SKM-1 treated with dmso at 0.1 percent for 144 hours (cell line): Measurements from ENCODE around the gene GPC5.
"Not testable (repeated sequence)": the region's sequence is repeated elsewhere in the genome, so short reads cannot be mapped to it uniquely, and the experiment has no call there.

ENCODE experiments used
- DNase-seq: peaks from one replicate; lab custom pipeline; 2025; ENCODE audit not compliant: unreplicated experiment; lab: John Stamatoyannopoulos, UW

GPC5 gene

DNA sequence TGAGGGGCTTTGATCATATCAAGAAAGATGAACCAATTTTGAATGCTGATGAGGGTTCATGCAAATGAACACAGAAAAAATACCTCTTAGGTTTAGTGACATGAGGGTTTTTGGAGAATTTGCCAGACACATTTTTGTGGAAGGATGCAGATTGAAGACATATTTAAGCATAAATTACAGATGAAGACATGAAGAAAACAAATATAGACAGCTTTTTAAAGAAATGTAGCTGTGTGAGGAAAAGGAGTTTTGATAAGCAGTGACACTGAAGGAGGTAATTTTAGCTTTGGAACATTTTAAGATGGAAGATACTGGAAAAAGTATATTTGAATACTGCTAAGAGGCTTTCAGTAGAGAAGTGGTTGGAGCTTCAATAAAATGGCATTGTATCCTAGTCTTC is 1017.4 kb downstream of the GPC5 start:
- no peak for DNase-seq

DNA sequence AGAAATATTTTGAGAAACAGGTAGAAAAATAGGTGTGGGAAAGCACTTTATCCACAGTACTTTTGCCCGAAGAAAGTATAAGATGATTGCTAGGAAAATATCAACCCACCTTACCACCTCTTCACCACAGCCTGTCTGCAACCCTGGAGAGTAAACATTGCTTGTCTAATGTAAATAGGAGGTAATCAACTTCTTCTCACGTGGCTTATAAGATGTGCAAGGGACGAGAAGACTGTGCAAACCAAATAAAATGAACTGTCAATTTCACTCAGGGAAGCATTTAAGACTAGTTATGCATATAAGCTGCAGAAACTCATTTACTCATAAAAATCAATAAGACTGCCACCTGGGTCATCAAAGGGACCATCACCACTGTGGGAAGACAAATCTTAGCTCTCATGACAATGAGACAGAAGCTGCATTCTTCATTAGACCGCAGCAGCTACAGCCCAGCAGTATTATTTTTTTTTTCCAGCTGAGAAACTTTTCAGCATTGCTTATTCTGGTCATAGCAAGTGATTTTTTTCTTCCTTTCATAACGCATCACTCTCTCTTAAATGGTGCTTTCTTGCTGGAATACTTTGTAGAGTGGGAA is 1020.5 kb downstream of the GPC5 start:
- DNase-seq: no peak

- no peak for DNase-seq
These were observed 1030.8 kb downstream of the GPC5 start for GRCh38 chr13:92429231-92429630.

GRCh38 chr13:92433386-92433785 is 1035.0 kb downstream of the GPC5 start:
- DNase-seq: no peak

DNA sequence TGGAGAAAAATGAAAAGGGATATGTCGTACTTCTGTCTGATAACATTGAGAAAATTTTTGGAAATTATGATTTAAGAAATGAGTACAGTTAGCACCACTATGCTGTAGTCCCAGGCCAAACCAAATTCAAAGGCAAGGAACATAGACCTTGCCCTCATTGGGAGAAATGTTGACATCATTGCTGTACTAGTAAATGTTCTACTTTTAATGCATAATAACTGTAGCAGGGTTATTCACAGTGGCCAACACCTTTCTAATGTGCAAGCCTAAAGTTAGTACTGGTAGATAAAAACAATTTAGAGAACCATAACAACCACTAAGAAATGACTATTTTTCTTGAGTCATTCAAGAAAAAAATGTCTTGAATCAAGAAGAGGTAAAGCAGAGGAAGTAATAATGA is 1035.5 kb downstream of the GPC5 start:
- DNase-seq: no peak

DNA sequence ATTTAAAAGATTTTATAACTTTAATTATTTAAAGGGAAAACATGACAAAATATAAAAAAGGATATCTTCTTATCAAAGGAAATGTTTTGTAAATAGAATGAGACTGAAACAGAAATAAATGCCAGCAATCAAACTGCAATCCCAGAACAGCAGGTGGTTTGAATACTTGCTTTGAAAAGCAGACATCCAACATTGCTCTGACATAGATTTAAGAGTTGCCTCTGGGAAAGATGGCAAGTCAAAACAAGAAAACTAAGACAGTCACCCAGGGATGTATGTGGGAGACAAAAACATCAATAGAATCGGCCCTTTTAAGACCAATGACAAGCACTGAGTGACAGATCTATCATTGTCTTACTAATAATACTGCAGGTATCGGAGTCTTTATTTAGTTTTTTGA is 1038.5 kb downstream of the GPC5 start:
- no peak for DNase-seq

DNA sequence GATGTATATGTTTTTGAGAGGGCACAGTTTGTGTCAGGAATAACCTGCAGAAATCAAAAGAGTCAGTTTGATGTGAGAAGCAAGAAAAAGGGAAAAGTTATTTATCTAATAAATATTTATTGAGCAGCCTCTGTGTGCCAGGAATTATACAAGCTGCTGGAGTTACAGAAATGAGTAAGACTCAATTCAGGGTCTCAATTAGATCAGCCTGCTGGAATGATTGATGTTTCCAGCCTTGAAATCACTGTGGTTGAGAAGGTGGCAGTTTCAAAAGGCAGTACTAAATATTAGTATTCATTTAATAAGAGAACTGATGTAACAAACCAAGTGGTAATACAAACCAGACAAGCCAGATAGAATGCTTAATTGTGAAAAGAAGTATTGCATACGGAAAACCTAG is 1045.8 kb downstream of the GPC5 start:
- DNase-seq: no peak

- DNase-seq: no peak
These were observed 1052.6 kb downstream of the GPC5 start for GRCh38 chr13:92451060-92451459.

GRCh38 chr13:92452840-92453239 is 1054.4 kb downstream of the GPC5 start:
- no peak for DNase-seq

DNA sequence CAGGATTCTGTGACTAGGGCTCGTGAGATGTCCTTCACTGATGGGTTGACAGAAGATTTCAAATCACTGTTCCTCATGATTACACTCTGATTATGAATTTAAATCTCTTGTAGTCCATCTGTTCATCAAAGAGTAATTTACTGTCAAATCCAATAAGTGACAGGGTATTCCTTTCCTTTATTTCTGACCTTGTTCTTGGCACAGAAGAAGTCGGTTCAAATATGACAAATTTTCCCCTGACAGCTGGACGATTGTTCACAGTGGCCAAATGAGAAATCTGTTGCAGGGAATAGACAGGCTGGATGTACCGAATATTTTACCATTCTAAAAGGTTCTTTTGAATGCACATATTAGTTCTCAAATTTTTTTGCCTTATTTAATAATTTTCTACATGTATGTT is 1060.9 kb downstream of the GPC5 start:
- DNase-seq: no peak

GRCh38 chr13:92460479-92460878 is 1062.1 kb downstream of the GPC5 start:
- no peak for DNase-seq

DNA sequence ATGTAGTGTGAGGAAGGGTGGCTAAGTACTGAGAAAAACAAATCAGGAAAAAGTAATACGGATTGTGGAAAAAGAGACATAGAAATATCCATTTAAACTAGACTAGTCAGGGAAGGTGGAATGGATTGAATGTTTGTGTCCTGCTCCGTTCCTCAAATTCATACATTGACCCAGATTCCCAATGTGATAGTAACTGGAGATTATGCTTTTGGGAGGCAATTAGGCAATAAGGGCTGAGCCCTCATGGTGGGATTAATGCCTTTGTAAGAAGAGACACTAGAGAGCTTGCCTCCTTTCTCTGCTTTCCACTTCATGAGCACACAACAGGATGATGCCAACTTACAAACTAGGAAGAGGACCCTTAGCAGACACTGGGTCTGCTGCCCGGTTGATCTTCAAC is 1063.0 kb downstream of the GPC5 start:
- no peak for DNase-seq

- DNase-seq: no peak
These were observed 1063.4 kb downstream of the GPC5 start for GRCh38 chr13:92461831-92462230.

DNA sequence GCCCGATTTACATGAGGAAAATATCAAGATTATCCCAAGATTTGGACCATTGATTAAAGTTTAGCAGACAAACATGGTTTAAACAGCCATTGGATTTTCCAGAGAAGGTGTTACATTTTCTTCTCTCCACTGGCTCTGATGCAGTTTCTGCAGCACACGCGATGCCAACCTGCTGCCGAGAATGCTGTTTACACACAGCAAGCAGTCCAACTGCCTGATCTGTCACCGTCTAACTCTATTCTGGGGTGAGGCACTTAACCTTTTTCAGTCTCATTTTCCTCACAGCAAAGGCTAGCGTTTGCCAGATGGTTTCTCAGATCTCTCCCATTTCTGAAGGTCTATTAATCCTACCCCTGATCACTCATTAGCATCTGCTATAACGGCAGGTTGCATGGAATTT is 1064.7 kb downstream of the GPC5 start:
- no peak for DNase-seq

- DNase-seq: no peak
These were observed 1075.5 kb downstream of the GPC5 start for GRCh38 chr13:92473765-92474475.

DNA sequence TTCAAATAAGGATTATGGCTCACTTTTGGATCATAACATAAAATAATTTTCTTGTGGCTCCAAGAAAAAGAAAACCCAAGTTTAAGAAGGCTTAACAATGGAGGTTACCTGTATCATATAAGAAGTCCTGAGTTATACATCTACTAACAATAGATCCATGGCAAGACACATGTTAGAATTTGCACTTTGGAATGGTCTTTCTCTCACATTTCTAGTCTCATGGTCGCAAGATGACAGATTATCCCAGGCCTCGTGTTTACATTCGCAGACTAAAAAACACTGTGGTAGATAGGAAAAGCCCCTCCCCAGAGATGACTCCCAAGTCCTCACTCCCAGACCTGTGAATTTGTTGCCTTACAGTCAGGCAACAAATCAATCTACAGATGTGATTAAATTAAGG is 1082.0 kb downstream of the GPC5 start:
- no peak for DNase-seq

DNA sequence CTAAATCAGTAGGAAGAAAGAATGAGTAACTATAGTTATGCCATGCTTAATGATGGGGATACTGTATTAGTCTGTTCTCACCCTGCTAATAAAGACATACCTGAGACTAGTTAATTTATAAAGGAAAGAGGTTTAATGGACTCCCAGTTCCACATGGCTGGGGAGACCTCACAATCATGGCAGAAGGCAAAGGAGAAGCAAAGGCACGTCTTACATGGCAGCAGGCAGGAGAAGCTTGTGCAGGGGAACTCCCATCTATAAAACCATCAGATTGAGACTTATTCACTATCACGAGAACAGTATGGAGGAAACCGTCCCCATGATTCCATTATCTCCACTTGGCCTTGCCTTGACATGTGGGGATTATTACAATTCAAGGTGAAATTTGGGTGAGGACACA is 1084.4 kb downstream of the GPC5 start:
- DNase-seq: not testable (repeated sequence)

GRCh38 chr13:92483894-92484293 is 1085.5 kb downstream of the GPC5 start:
- DNase-seq: no peak

DNA sequence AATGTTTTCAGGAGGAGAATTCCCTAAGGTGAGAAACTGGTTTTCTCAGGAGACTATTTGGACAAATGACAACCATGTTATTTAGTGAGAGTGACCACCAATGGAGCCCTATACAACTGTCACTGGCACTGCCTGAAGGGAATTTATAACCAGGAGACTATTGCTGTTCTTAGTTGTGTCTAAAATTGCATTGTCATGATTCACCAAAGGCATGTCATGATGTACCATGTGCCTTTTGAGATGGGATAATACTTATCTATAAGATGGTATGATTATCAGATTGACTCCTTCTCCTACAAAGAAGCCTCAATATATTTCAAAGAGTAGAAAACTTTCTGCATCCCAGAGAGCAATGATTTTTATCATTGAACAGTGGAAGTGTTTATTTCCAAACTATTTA is 1088.8 kb downstream of the GPC5 start:
- no peak for DNase-seq

DNA sequence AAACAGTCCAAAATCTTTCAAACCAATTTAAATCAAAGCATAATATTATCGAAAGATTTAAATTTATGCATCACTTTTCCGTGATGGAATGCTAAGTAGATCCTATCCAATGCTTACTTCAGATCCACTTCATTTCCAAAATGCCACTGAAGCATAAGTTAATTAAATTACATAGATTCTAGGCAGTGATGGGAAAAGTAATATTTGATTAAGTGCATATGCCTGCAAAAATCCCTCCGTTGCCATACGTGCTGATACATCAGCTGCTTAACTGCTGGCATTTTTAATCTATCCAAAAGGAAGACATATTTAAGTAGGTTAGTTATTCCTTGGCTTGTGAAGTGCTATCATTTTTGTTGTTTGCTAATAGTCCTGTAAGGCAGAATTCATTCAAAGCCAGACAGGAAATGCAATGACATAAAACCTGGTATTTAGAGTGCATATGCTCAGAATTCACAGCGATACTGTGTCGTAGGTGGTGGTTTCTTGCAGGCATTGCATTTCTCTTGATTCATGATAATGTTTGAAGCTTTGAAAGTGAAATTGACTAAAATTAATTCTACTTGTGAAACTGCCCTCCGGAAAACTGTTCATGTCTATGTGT is 1089.9 kb downstream of the GPC5 start:
- DNase-seq: no peak

- no peak for DNase-seq
These were observed 1093.4 kb downstream of the GPC5 start for GRCh38 chr13:92491839-92492238.

DNA sequence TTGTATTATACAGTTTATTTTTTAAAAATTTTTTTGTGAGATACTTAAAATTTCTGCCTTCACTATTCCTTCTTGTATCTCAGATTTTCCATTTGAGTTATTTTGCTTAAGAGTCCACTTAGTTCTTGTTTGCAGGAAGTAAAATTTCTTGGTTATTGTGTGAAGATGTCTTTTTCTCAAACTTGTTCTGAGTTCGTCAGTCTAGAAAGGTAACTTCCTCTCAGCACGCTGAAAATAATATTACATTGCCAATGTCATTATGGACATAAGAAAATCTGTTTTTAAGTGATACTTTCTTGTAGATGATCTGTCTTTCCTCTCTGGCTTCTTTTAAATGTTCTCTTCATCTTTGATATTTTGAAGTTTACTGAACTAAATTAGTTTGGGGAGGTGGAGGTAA is 1096.5 kb downstream of the GPC5 start:
- DNase-seq: no peak

DNA sequence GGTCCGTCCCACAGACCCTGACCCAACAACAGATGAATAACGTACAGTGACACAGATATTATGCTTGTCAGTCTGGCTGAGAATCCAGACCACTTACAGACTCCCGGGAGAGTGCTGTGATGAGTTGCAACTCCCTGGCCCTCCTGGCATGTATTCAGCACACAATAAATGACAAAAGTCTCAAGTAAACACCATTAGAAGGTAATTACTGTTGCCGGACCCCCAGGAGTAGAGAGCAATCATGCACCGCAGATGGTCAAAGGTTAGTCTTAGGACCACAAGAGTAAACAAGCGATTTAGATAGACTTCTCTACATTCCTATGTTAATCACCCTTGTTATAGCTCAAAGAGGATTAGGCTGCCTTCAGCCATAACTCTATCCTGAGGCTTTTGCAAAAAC is 1101.8 kb downstream of the GPC5 start:
- DNase-seq: no peak
